GM18867 (cell line): ENCODE measurements around the gene ARL9.
"Not testable (repeated sequence)": the region's sequence is repeated elsewhere in the genome, so short reads cannot be mapped to it uniquely, and the experiment has no call there.

Source experiments
- ATAC-seq: cut with Tn5 transposase; IDR thresholded peaks from one replicate; pipeline ENCODE4 v1.9.1; 2021; ENCODE audit warnings: mild to moderate bottlenecking, moderate library complexity; ENCODE audit not compliant: unreplicated experiment

Gene ARL9

GRCh38 chr4:56505269-56506130, at the start of gene ARL9:
ARL9 (plus strand) TSS chr4:56505791; CDS start chr4:56505863, 72 bp downstream.
- ATAC-seq, result no peak

GRCh38 chr4:56460085-56460484, 45.5 kb upstream of the ARL9 start:
- ATAC-seq, result no peak

- ATAC-seq, result no peak
Observed at GRCh38 chr4:56462157-56462556, 43.4 kb upstream of the ARL9 start.

DNA sequence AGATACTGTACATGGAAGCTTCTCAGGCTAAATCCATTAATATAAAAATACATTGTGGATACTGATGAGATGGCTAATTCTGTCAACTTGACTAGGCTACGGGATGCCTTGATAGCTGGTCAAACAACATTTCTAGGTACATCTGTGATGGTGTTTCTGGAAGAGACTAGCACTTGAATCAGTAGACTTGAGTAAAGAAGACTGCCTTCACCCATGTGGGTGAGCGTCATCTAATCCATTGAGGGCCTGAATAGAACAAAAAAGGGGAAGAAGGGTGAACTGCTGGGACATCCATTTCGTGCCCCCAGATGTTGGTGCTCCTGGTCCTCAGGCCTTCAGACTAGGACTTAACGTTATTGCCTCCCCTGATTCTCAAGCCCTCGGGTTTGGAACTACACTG, 41.9 kb upstream of the ARL9 start:
- no peak for ATAC-seq

GRCh38 chr4:56464581-56464980, 41.0 kb upstream of the ARL9 start:
- ATAC-seq, result no peak

- ATAC-seq, result no peak
Observed at GRCh38 chr4:56465599-56466295, 39.8 kb upstream of the ARL9 start.

DNA sequence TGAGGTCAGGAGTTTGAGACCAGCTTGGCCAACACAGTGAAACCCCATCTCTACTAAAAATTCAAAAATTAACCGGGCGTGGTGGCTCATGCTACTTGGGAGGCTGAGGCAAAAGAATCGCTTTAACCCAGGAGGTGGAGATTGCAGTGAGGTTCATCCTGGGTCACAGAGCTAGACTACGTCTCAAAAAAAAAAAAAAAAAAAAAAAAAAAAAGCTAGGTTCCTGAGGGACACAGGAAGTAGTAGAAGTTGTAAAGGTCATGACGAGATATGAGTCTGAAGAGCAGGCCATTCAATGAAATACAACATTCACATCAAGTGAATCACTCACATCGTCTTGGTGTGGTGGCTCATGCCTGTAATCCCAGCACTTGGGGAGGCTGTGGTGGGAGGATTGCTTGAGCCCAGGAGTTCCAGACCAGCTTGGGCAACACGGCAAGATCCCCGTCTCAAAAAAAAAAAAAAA, 39.3 kb upstream of the ARL9 start:
- not testable (repeated sequence) for ATAC-seq

DNA sequence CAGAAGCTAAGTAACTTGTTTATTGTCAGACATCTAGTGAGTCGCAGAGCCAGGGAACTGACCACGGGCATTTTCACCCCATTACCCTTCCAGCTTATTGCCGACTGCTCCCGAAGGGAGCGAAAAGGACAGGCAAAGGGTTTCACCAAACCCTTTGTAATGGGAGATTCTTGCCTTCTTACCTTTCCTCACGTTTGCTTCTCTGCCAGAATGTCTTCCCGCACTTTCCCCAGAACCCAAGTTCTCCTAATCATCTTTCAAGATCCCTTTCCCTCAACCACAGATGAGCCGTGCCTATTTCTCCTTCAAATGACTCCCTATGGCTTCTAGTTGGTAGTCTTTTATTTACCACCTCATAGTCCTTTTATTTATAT, 38.7 kb upstream of the ARL9 start:
- ATAC-seq, result no peak

DNA sequence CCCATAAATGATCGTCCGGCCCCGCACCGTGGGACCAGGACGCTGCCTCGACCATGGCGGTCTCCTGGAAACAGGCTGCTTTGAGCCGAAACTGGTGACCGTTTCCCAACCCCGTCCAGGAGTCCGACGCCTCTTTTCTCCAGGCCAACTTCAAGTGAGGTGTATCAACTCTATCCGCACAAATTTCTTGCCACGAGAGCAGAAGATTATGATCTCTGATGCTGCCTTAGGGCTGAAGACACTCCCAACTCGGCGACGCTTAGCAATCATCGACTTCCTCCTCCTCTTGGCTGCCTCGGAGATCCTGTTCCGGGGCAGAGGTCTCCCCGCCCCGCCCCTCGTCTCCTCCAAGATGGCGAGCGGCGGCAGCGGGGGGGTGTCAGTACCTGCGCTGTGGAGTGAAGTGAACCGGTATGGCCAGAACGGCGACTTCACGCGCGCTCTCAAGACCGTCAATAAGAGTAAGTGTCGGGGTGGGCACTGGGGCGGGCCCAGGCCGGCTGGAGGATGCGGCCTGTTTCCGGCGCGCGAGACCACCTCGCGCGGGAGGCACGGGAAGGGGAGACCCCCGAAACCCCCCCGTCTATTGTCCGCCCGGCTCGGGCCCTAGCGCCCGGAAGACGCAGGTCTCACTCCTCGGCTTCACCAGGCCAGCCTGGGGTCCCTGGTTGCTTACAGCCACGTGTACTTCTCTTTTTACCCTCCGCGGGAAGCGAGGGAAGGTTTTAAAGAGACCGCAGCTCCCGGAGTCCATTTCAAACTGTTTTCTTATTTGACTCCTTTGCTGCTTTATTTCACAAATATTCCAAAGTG, 38.1 kb upstream of the ARL9 start, which contains the start of gene SRP72:
SRP72 (plus strand) TSS at position 334 of the 813 bp plus-strand sequence; CDS start at position 353, 19 bp downstream.
- ATAC-seq, result peak; percentile 93

- ATAC-seq, result peak; percentile 52
Observed at GRCh38 chr4:56468097-56468422, 37.5 kb upstream of the ARL9 start.

DNA sequence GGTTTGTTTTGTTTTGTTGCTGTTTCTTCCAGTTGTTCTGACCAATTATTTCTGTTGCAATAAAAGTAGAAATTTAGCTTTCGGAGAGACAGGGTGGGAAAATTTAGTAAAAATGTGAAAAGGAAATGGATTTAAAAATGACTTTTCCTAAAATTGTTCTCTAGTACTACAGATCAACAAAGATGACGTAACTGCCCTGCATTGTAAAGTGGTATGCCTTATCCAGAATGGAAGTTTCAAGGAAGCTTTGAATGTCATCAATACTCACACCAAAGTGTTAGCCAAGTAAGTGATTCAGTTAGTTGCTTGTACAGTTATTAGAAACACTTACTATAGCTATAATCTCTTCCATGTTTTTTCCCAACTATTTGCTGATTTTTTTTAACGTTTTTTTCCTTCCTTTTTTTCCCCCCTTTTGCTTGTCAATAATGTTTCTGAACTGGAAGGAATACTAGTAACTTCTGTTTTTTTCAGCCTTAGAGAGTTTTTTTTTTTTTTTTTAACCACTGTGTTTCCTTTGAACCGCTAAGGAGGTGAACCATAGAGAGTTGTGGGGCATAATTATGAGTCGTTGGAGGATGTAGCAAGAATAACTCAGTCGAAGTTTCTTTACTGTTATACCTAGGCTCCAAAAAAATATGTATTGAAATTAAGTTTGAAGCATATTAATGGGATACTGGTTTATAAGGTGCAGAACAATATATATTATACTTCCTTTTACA, 35.9 kb upstream of the ARL9 start:
- no peak for ATAC-seq

DNA sequence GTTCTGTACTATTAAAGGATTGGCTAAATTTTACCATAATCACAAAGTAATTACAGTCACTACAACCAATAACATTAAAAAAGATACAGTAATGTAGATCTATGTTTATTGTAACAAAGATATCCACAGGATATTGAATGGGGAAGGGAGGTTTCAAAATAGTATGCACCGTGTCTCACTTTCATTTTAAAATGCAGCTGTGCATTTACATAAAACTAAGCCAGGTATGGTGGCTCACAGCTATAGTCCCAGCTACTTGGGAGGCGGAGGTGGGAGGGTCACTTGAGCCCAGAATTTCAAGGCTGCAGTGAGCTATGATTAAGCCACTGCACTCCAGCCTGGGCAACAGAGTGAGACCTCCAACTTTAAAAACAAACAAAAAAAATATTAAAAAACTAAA, 29.7 kb upstream of the ARL9 start:
- peak; percentile 89 for ATAC-seq

- ATAC-seq, result no peak
Observed at GRCh38 chr4:56477192-56477702, 28.3 kb upstream of the ARL9 start.

- no peak for ATAC-seq
Observed at GRCh38 chr4:56480691-56481090, 24.9 kb upstream of the ARL9 start.

DNA sequence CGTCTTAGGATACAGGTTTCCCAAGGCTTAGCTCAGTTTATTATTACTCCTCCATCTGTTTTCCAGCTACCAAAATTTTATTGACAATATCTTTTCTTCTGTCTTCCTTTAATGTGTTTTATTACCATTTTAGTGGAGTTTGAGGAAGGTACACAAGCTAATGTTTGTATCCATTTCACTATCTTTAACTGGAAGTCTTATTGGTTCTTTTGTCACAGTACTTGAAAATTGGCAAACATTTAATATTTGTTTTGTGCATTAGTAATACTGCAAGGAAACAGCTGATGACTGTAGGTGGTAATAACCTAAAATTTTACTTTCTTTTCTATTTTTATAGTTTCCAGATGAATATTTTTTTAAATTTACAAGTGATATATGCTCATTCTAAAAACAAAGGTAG, 9.3 kb upstream of the ARL9 start:
- no peak for ATAC-seq

DNA sequence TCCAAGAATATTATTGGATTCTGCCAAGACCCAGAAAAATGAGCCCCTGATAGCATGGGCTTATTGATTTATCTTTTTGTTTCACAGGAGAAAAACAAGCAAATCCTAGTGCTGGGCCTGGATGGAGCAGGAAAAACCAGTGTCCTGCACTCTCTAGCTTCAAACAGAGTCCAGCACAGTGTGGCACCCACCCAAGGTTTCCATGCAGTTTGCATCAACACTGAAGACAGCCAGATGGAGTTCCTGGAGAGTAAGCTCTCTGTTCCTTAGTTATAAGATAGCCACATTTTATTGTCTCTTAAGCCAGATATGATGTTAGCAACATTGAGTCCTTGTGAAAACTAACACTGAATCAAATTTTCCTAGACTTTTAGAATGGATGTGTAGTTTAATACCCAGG, 5.5 kb downstream of the ARL9 start:
- no peak for ATAC-seq

GRCh38 chr4:56512166-56512565, 6.6 kb downstream of the ARL9 start:
- no peak for ATAC-seq

DNA sequence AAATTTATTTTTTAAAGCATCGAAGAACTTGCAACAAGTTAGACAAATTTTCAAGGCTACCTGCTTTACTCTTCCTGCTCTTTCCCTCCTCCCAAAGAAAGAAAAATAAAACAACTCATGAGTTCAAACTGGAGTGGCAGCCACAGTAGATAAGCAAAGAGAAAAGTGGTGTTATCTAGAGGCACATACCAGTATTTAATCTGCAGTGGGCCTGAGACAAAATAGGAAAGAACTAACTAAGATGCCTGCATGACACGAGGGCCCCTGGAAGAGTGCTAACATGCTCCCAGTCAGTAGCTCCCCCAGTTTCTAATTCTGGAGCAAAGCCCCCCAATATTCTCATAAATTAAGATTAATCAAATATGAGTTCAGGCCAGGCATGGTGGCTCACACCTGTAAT, 7.9 kb downstream of the ARL9 start:
- no peak for ATAC-seq

GRCh38 chr4:56530269-56531148, 24.9 kb downstream of the ARL9 start:
- ATAC-seq, result peak; percentile 99
